Measurements from ENCODE around the gene MMP20. TPM values are rescaled to one million over a fixed set of nuclear protein-coding genes. Genes with fewer than 3 reads are reported as not detected.

Gene MMP20
- total RNA-seq, 1 experiment from 2014 or later = not detected

DNA sequence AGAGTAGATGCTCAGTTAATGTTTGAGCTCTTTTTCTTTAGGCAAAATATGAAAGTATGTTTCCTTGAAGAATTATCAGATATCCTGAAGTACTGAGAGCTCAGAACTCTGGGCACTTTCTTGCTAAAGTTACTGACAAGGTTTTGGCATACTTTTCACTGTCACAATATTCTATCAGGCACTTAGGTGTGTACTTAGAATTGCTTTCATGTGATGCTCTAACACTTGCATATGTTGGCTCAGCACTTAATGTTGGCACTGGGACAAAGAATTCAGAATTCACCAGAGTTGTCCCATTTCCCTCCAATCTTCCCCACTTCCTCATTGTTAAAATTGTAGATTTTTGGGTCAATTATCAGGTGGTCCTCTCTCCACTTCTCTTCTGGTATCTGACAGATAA, 5.0 kb downstream of the MMP20 start:
- H3K23me2 ChIP-seq (ENCODE audit: insufficient read length, low read depth, low read length, poor library complexity, severe bottlenecking) = no peaks in the 10 kb centered on the region
- H3K27ac ChIP-seq (ENCODE audit: insufficient read length, low read depth, low read length) = no peak overlapping the region
- H3K27me3 Mint-ChIP-seq (ENCODE audit: low read depth) = no peaks in the 10 kb centered on the region
- no peak for DNase-seq
- H2BK20ac ChIP-seq (ENCODE audit: low read depth, low read length, poor library complexity, severe bottlenecking) = no peak overlapping the region
- no peak overlapping the region for H3K9ac ChIP-seq (ENCODE audit: extremely low read depth, insufficient read length, low read length)
- H3K4me1 Mint-ChIP-seq = peaks cover 14 to 15% of the 10 kb centered on the region in 2 experiments
- H3K4me3 Mint-ChIP-seq = no peak overlapping the region
- no peak overlapping the region for H3K18ac ChIP-seq (ENCODE audit: insufficient read length, low read depth, low read length)
- H4K8ac ChIP-seq (replicated peaks; ENCODE audit: insufficient read length, low read depth, low read length) = no peak overlapping the region
- H3K36me3 Mint-ChIP-seq (ENCODE audit: insufficient read depth in 1 of 3, low read depth in 3 of 3) = no peaks in the 10 kb centered on the region
- no peak overlapping the region for H3K27ac Mint-ChIP-seq
- no peak overlapping the region for H2BK5ac ChIP-seq (ENCODE audit: insufficient read length, low read length)
- H4K91ac ChIP-seq (ENCODE audit: insufficient read length, low read depth, low read length) = no peak overlapping the region
- no peak overlapping the region for H3K4me2 ChIP-seq (ENCODE audit: insufficient read depth, insufficient read length, low read length)
- no peak overlapping the region for H2BK15ac ChIP-seq (ENCODE audit: low read depth, low read length)
- TF ChIP-seq, protein P1, sequence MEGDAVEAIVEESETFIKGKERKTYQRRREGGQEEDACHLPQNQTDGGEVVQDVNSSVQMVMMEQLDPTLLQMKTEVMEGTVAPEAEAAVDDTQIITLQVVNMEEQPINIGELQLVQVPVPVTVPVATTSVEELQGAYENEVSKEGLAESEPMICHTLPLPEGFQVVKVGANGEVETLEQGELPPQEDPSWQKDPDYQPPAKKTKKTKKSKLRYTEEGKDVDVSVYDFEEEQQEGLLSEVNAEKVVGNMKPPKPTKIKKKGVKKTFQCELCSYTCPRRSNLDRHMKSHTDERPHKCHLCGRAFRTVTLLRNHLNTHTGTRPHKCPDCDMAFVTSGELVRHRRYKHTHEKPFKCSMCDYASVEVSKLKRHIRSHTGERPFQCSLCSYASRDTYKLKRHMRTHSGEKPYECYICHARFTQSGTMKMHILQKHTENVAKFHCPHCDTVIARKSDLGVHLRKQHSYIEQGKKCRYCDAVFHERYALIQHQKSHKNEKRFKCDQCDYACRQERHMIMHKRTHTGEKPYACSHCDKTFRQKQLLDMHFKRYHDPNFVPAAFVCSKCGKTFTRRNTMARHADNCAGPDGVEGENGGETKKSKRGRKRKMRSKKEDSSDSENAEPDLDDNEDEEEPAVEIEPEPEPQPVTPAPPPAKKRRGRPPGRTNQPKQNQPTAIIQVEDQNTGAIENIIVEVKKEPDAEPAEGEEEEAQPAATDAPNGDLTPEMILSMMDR (conservative IDR thresholded peaks at IDR 0.05) = no peak
- no peak overlapping the region for H3K56ac ChIP-seq (ENCODE audit: insufficient read length, low read depth, low read length)
- H2BK120ac ChIP-seq (ENCODE audit: low read depth, low read length, poor library complexity, severe bottlenecking) = no peak overlapping the region
- H3K79me1 ChIP-seq (ENCODE audit: insufficient read depth, low read depth, low read length, poor library complexity, severe bottlenecking) = no peaks in the 10 kb centered on the region
- no peaks in the 10 kb centered on the region for H3K79me2 ChIP-seq (ENCODE audit: insufficient read depth, low read length)
- H3K9me3 Mint-ChIP-seq = no peaks in the 10 kb centered on the region
- no peaks in the 10 kb centered on the region for H3K9me3 ChIP-seq (ENCODE audit: control insufficient read depth, low read depth, low read length)
- H3K4me1 ChIP-seq (ENCODE audit: insufficient read depth, low read length) = no peaks in the 10 kb centered on the region; the same call in 1 of the 2 replicates
- H3K23ac ChIP-seq (ENCODE audit: insufficient read length, low read depth, low read length) = no peak overlapping the region
- H2BK12ac ChIP-seq (ENCODE audit: insufficient read length, low read depth, low read length) = no peak overlapping the region
- H4K20me1 ChIP-seq (ENCODE audit: control insufficient read depth, insufficient read depth, insufficient read length) = no peaks in the 10 kb centered on the region
- H3K27me3 ChIP-seq (ENCODE audit: insufficient read depth, low read length) = no peaks in the 10 kb centered on the region
- no peak overlapping the region for H2AFZ ChIP-seq (ENCODE audit: low read length)
- H4K5ac ChIP-seq (ENCODE audit: insufficient read length, low read depth, low read length) = no peak overlapping the region
- no peak overlapping the region for H2AK5ac ChIP-seq (ENCODE audit: insufficient read length, low read length)
- no peak overlapping the region for H3K4ac ChIP-seq (ENCODE audit: low read depth, low read length)
- no peak overlapping the region for H3T11ph ChIP-seq (ENCODE audit: low read length)
- H3K14ac ChIP-seq (ENCODE audit: insufficient read depth, low read length) = no peak overlapping the region

Measured in H9 (cell line).